Stimulated activated CD8-positive, alpha-beta memory T cell treated with anti-CD3 and anti-CD28 coated beads, Interleukin-15, amount 100 ng/mL, for 24 hours (primary cell): ENCODE results near the gene CPA1.
"Not testable (repeated sequence)": the region's sequence is repeated elsewhere in the genome, so short reads cannot be mapped to it uniquely, and the experiment has no call there.

Experiments
- DNase-seq: peaks from one replicate; pipeline ENCODE4 v3.0.0-alpha.2; 2020; ENCODE audit warnings: low read depth

Gene CPA1

GRCh38 chr7:130372402-130373165 is 7.7 kb upstream of the CPA1 start:
- no peak for DNase-seq

GRCh38 chr7:130374507-130374906 is 5.8 kb upstream of the CPA1 start:
- no peak for DNase-seq

GRCh38 chr7:130376461-130376860 is 3.8 kb upstream of the CPA1 start:
- DNase-seq = not testable (repeated sequence)

GRCh38 chr7:130377178-130377577 is 3.1 kb upstream of the CPA1 start:
- no peak for DNase-seq

GRCh38 chr7:130379019-130379418 is 1.3 kb upstream of the CPA1 start:
- no peak for DNase-seq

- no peak for DNase-seq
Observed at GRCh38 chr7:130379532-130379920, 768 bp upstream of the CPA1 start.

GRCh38 chr7:130380861-130381455 is 664 bp downstream of the CPA1 start:
- DNase-seq = no peak

- no peak for DNase-seq
Observed at GRCh38 chr7:130381468-130382312, 1.4 kb downstream of the CPA1 start.

GRCh38 chr7:130383187-130383980 is 3.1 kb downstream of the CPA1 start:
- no peak for DNase-seq

- DNase-seq = no peak
Observed at GRCh38 chr7:130384371-130384801, 4.1 kb downstream of the CPA1 start.

- DNase-seq = no peak
Observed at GRCh38 chr7:130384841-130385599, 4.7 kb downstream of the CPA1 start.

- no peak for DNase-seq
Observed at GRCh38 chr7:130385600-130386066, 5.3 kb downstream of the CPA1 start.

- DNase-seq = no peak
Observed at GRCh38 chr7:130386876-130387275, 6.6 kb downstream of the CPA1 start.

- no peak for DNase-seq
Observed at GRCh38 chr7:130387306-130387627, 7.0 kb downstream of the CPA1 start.

GRCh38 chr7:130387628-130388403 is 7.5 kb downstream of the CPA1 start:
- no peak for DNase-seq

- DNase-seq = no peak
Observed at GRCh38 chr7:130388671-130389070, 8.4 kb downstream of the CPA1 start.

GRCh38 chr7:130390486-130390885 is 10.2 kb downstream of the CPA1 start:
- no peak for DNase-seq

GRCh38 chr7:130393101-130393561 is 12.8 kb downstream of the CPA1 start:
- no peak for DNase-seq

- no peak for DNase-seq
Observed at GRCh38 chr7:130393841-130394411, 13.6 kb downstream of the CPA1 start.
